Caco-2 (cell line): ENCODE measurements around the gene ART1. TPM values are rescaled to one million over a fixed set of nuclear protein-coding genes. Genes with fewer than 3 reads are reported as not detected.

Experiments
- BruUV-seq: library from RNA; stranded (reverse); fragments of 400-500 nt; replicated peaks from 2 replicates; lab custom pipeline; 2021; lab: Mats Ljungman, UMichigan
- CTCF ChIA-PET: fragments of 300-600 bp; sonication (Branson Sonifier 250); formaldehyde crosslinking; loops from one replicate; lab custom pipeline; 2022; ENCODE audit warnings: antibody characterized with exemption; lab: Charles Lee
- POLR2A ChIA-PET: fragments of 300-600 bp; sonication (Branson Sonifier 250); formaldehyde crosslinking; loops from one replicate; lab custom pipeline; 2022; ENCODE audit warnings: antibody characterized with exemption; lab: Charles Lee
- DNase-seq, 2 experiments: peaks; one replicate each; pipeline versions ENCODE4 v3.0.0 to v3.0.0-alpha.2; 2020 to 2022
- H3K27me3 ChIP-seq: replicated peaks from 2 replicates; pipeline ENCODE4 v1.6.0; 2011; ENCODE audit warnings: low read length; ENCODE audit not compliant: control insufficient read depth, insufficient read depth
- H3K36me3 ChIP-seq: 2 replicates; pipeline ENCODE4 v1.5.1; 2011; ENCODE audit warnings: low read length; ENCODE audit not compliant: control insufficient read depth, insufficient read depth
- H3K4me1 ChIP-seq: fragments of 250-450 bp; sonication (Bioruptor Pico); 2 replicates; pipeline ENCODE4 v1.5.1; 2020; ENCODE audit warnings: mild to moderate bottlenecking
- H3K4me3 ChIP-seq: 2 replicates; pipeline ENCODE4 v1.5.1; 2011; ENCODE audit warnings: low read depth, mild to moderate bottlenecking, control low read depth, low read length
- H3K9me3 ChIP-seq: fragments of 250-450 bp; sonication (Bioruptor Pico); 2 replicates; pipeline ENCODE4 v1.5.1; 2020; ENCODE audit warnings: mild to moderate bottlenecking, moderate library complexity
- H3K27ac Mint-ChIP-seq: one replicate; pipeline ENCODE4 v1.8.0; 2022; ENCODE audit warnings: mixed read lengths; ENCODE audit not compliant: unreplicated experiment
- H3K27me3 Mint-ChIP-seq: one replicate; pipeline ENCODE4 v1.8.0; 2022; ENCODE audit warnings: mixed read lengths; ENCODE audit not compliant: insufficient read depth, unreplicated experiment
- H3K36me3 Mint-ChIP-seq: one replicate; pipeline ENCODE4 v1.8.0; 2022; ENCODE audit warnings: mild to moderate bottlenecking, mixed read lengths; ENCODE audit not compliant: insufficient read depth, unreplicated experiment
- H3K4me1 Mint-ChIP-seq: one replicate; pipeline ENCODE4 v1.8.0; 2022; ENCODE audit warnings: low read depth, mixed read lengths; ENCODE audit not compliant: unreplicated experiment
- H3K4me3 Mint-ChIP-seq: one replicate; pipeline ENCODE4 v1.8.0; 2022; ENCODE audit warnings: mild to moderate bottlenecking, moderate library complexity, mixed read lengths; ENCODE audit not compliant: unreplicated experiment
- H3K9me3 Mint-ChIP-seq: one replicate; pipeline ENCODE4 v1.8.0; 2022; ENCODE audit warnings: mixed read lengths; ENCODE audit not compliant: unreplicated experiment
- CTCF ChIP-seq, 2 experiments: fragments of 200-600 bp in 1 of 2; IDR thresholded peaks; 1 replicate in 1 of 2; 2 replicates in 1 of 2; pipeline versions ENCODE4 v1.5.1 to v1.8.0; 2011 to 2022; ENCODE audit warnings: antibody characterized with exemption in 1 of 2, control low read depth in 1 of 2, inconsistent platforms in 1 of 2, low read depth in 1 of 2, low read length in 1 of 2, mild to moderate bottlenecking in 1 of 2, moderate library complexity in 1 of 2; ENCODE audit not compliant: insufficient read depth in 1 of 2, severe bottlenecking in 1 of 2, unreplicated experiment in 1 of 2
- intact Hi-C: fragments of 100-400 bp; cut with micrococcal nuclease; formaldehyde crosslinking; loops from one replicate; pipeline ENCODE4 v1.10.0; 2022; ENCODE audit not compliant: unreplicated experiment
- total RNA-seq: library from RNA; stranded (reverse); gene quantifications from 2 replicates; pipeline ENCODE4 v1.2.3, GENCODE V29; 2022

The ART1 gene
- total RNA-seq, 1 experiment from 2014 or later = not detected

GRCh38 chr11:3627291-3627690 lies 17.6 kb upstream of the ART1 start:
- POLR2A ChIA-PET = no interaction called here
- Mint-ChIP-seq H3K27ac (no peak overlapping the region), H3K4me1 (no peaks in the 10 kb centered on the region), H3K27me3 (no peaks in the 10 kb centered on the region), H3K4me3 (no peak overlapping the region), H3K36me3 (peaks cover 4% of the 10 kb centered on the region), H3K9me3 (no peaks in the 10 kb centered on the region)
- intact Hi-C loops = no loop called here
- peak in 1 of 2 experiments; percentile 46 for DNase-seq
- no peaks in the 10 kb centered on the region for H3K27me3 ChIP-seq
- CTCF ChIA-PET = interaction anchor here (0.6 kb wide), 1 partner anchor 14 kb away, joined by 3 read pairs; no protein-coding TSS in a partner anchor
- TF ChIP-seq CTCF (IDR thresholded peaks at IDR 0.05; ENCODE audit: insufficient read depth in 1 of 2, low read depth in 1 of 2, low read length in 1 of 2, severe bottlenecking in 1 of 2, unreplicated experiment in 1 of 2) = no peak
- peaks cover 5% of the 10 kb centered on the region; the same call in 1 of the 2 replicates for H3K4me1 ChIP-seq
- no peak overlapping the region for H3K4me3 ChIP-seq
- H3K9me3 ChIP-seq = no peaks in the 10 kb centered on the region
- no peaks in the 10 kb centered on the region for H3K36me3 ChIP-seq
- no TSS peak for BruUV-seq

GRCh38 chr11:3631331-3631730 lies 13.6 kb upstream of the ART1 start:
- POLR2A ChIA-PET = no interaction called here

GRCh38 chr11:3632070-3632660 lies 12.8 kb upstream of the ART1 start:
- Histone ChIP-seq H3K9me3 (no peaks in the 10 kb centered on the region), H3K36me3 (no peaks in the 10 kb centered on the region), H3K27me3 (no peaks in the 10 kb centered on the region), H3K4me3 (no peak overlapping the region), H3K4me1 (peaks cover 2% of the 10 kb centered on the region; the same call in 1 of the 2 replicates)
- H3K4me1 Mint-ChIP-seq = no peaks in the 10 kb centered on the region
- no peak for TF ChIP-seq CTCF (IDR thresholded peaks at IDR 0.05; ENCODE audit: insufficient read depth in 1 of 2, low read depth in 1 of 2, low read length in 1 of 2, severe bottlenecking in 1 of 2, unreplicated experiment in 1 of 2)
- H3K36me3 Mint-ChIP-seq = peaks cover 4% of the 10 kb centered on the region
- CTCF ChIA-PET = no interaction called here
- no peaks in the 10 kb centered on the region for H3K9me3 Mint-ChIP-seq
- no peak overlapping the region for H3K27ac Mint-ChIP-seq
- DNase-seq = peak in 1 of 2 experiments; percentile 15
- POLR2A ChIA-PET = interaction anchor here (0.6 kb wide), 1 partner anchor 486 kb away, joined by 7 read pairs; no protein-coding TSS in a partner anchor
- H3K4me3 Mint-ChIP-seq = no peak overlapping the region
- BruUV-seq = no TSS peak
- no peaks in the 10 kb centered on the region for H3K27me3 Mint-ChIP-seq
- intact Hi-C loops = no loop called here

More at GRCh38 chr11:3631331-3631730, 13.6 kb upstream of the ART1 start:
- CTCF ChIA-PET = no interaction called here
- BruUV-seq = no TSS peak
- no peaks in the 10 kb centered on the region for H3K36me3 ChIP-seq
- no peak overlapping the region for H3K4me3 Mint-ChIP-seq
- H3K4me1 ChIP-seq = peaks cover 5% of the 10 kb centered on the region; the same call in 1 of the 2 replicates
- H3K9me3 Mint-ChIP-seq = no peaks in the 10 kb centered on the region
- no peaks in the 10 kb centered on the region for H3K4me1 Mint-ChIP-seq
- DNase-seq = no peak
- intact Hi-C loops = no loop called here
- no peak overlapping the region for H3K4me3 ChIP-seq
- peaks cover 4% of the 10 kb centered on the region for H3K36me3 Mint-ChIP-seq
- no peaks in the 10 kb centered on the region for H3K9me3 ChIP-seq
- no peak for TF ChIP-seq CTCF (IDR thresholded peaks at IDR 0.05; ENCODE audit: insufficient read depth in 1 of 2, low read depth in 1 of 2, low read length in 1 of 2, severe bottlenecking in 1 of 2, unreplicated experiment in 1 of 2)
- H3K27ac Mint-ChIP-seq = no peak overlapping the region
- no peaks in the 10 kb centered on the region for H3K27me3 ChIP-seq
- H3K27me3 Mint-ChIP-seq = no peaks in the 10 kb centered on the region
